Body of pancreas (tissue), 4 donors: ENCODE measurements around the gene FIBCD1.

Experiments used
- POLR2A ChIP-seq, 3 donors: fragments of 450-650 bp; IDR thresholded peaks; one replicate each; pipeline ENCODE4 v1.6.1; 2016; ENCODE audit warnings: antibody characterized with exemption in 3 of 3, mild to moderate bottlenecking in 2 of 3
- TF ChIP-seq, protein P1 (sequence below), 7 experiments: fragments of 450-650 bp in 4 of 7; fragments of 200-600 bp in 3 of 7; sonication (generic) in 3 of 7; IDR thresholded peaks; one replicate each; pipeline ENCODE4 v1.5.1; 2016 to 2019; ENCODE audit warnings: antibody characterized with exemption in 7 of 7

- TF ChIP-seq, protein P1, sequence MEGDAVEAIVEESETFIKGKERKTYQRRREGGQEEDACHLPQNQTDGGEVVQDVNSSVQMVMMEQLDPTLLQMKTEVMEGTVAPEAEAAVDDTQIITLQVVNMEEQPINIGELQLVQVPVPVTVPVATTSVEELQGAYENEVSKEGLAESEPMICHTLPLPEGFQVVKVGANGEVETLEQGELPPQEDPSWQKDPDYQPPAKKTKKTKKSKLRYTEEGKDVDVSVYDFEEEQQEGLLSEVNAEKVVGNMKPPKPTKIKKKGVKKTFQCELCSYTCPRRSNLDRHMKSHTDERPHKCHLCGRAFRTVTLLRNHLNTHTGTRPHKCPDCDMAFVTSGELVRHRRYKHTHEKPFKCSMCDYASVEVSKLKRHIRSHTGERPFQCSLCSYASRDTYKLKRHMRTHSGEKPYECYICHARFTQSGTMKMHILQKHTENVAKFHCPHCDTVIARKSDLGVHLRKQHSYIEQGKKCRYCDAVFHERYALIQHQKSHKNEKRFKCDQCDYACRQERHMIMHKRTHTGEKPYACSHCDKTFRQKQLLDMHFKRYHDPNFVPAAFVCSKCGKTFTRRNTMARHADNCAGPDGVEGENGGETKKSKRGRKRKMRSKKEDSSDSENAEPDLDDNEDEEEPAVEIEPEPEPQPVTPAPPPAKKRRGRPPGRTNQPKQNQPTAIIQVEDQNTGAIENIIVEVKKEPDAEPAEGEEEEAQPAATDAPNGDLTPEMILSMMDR (IDR thresholded peaks at IDR 0.05): no peak
- no peak for TF ChIP-seq POLR2A (IDR thresholded peaks at IDR 0.05)
These were observed 46.6 kb upstream of the FIBCD1 start for GRCh38 chr9:130985606-130986162.
